Superior temporal gyrus (tissue), 1 donor: ENCODE measurements around the gene YIPF7.

ENCODE experiments used
- DNase-seq: peaks from one replicate; pipeline ENCODE4 v3.0.0-alpha.2; 2016; ENCODE audit errors: extremely low spot score

YIPF7 gene

DNA sequence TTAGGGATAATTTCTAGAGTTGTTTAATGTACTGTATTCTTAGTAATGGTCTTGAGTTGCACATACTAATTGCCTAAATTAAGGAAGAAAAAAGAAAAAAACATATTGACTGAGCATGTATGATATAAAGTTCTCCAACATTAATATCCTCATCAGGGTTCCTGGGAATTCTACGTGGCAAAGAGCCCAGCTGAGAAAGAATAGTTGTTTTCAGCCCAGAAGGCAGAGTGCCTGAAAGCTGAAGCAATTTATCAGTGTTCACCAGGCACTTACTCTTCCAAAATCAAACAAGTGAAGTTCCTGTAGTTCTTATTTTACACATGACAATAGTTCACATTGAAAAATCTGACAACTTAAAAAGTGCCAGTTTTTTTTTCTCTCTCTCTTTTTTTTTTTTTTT is 27.7 kb downstream of the YIPF7 start:
- peak; percentile 26 for DNase-seq

DNA sequence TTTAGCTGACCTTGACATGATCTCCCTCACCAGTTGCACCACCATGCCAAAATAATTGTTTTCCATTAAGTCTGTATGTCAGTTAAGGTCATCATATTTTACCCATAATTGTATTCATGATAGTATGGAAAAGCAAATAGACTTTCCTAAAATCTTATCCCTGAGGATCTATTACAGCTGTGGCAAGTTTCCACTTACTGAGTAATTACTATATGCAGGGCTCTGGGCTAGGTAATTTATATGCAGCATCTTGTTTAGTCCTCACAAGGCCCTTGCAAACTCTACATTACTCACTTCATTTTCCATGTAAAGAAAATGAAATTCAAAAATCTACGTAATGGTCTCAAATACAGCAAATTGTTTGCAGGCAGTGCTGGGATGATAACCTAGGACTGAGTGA is 34.8 kb downstream of the YIPF7 start:
- no peak for DNase-seq

DNA sequence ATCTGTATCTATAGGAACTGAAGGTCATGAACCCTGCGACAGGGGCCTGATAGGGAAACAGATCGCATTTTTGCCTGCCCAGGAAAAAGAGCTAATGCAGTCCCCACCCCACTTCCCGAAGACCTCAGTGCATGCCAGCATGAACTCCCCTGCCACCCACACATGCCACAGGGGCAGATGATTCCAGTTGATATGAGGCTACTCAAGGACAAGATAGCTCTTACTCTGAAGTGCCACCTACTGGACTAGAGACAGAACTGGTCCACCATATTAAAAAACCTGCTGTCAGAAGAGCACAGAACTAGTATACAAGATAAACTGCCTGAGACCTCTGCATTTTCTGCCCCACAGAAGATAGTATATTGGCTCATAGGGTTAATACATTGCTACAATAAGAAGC is 68.0 kb downstream of the YIPF7 start:
- no peak for DNase-seq

DNA sequence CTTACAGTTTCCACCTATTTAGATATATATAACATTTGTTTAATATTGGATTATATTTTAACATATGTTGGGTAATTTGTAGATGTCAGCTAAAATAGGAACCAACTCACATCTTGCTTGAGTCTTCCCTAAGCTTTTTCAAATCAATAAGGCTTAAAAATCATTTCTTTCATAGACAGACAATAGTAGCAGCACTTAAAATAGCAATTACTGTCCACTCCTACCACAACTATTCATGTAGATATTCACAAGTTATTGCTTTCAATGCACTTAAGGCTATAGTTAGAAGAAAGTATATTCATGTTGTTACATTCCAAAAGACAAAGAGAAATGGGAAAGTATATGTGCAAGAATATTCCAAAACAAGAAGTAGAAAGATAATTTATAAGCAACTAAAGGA is 71.2 kb downstream of the YIPF7 start:
- no peak for DNase-seq

DNA sequence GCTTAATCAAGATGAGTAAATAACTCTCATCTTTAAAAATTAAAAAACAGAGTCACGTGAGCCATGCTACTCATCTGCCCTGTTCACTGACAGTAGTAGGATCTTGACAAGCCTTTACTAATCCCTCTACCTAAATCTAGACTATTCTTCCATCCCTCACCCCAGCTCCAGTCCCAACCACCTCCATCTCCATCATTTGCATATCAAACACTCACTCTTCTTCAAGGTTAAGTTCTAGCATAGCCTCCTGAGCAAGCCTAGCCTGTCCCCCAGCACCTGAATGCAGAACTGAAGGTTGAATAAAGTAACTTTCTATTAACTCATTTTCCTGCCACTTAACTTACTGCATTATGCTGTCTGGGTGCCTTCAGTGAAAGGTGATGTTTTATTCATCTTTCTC is 72.5 kb downstream of the YIPF7 start:
- DNase-seq, result no peak
